T47D (cell line): ENCODE measurements around the gene APOL5.
"Not testable (repeated sequence)": the region's sequence is repeated elsewhere in the genome, so short reads cannot be mapped to it uniquely, and the experiment has no call there.

Experiments
- DNase-seq, 2 experiments: peaks; one replicate each; pipeline versions ENCODE4 v3.0.0 to v3.0.0-alpha.2; 2011 to 2012; ENCODE audit warnings: low read depth in 1 of 2, low spot score in 1 of 2
- JUND ChIP-seq: IDR thresholded peaks from 2 replicates; pipeline ENCODE4 v1.6.1; 2012; ENCODE audit warnings: low read depth
- in situ Hi-C: cut with HindIII; loops from 2 replicates; pipeline ENCODE4 v1.10.0; 2016; ENCODE audit warnings: low sequenced_read_pairs, low pct_unique_long_range_greater_than_20kb

APOL5 gene

GRCh38 chr22:35717572-35717971, at the start of gene APOL5:
Gene APOL5 (plus strand): TSS chr22:35717872. CDS start chr22:35717872, 0 bp downstream.
- no peak for TF ChIP-seq JUND
- DNase-seq, result no peak
- in situ Hi-C loops, result no loop called here

- DNase-seq, result no peak
- no peak for TF ChIP-seq JUND
- in situ Hi-C loops, result no loop called here
Observed at GRCh38 chr22:35674335-35674734, 43.3 kb upstream of the APOL5 start.

- in situ Hi-C loops, DNase-seq: not testable (repeated sequence)
Observed at GRCh38 chr22:35676065-35676464, 41.6 kb upstream of the APOL5 start.

GRCh38 chr22:35677460-35678187, 40.0 kb upstream of the APOL5 start:
- in situ Hi-C loops, result no loop called here
- DNase-seq, result no peak
- TF ChIP-seq JUND, result no peak

- DNase-seq, result no peak
- in situ Hi-C loops, result no loop called here
- TF ChIP-seq JUND, result no peak
Observed at GRCh38 chr22:35678836-35679235, 38.8 kb upstream of the APOL5 start.

- in situ Hi-C loops, DNase-seq: not testable (repeated sequence)
Observed at GRCh38 chr22:35679492-35679891, 38.2 kb upstream of the APOL5 start.

- DNase-seq, result no peak
- no peak for TF ChIP-seq JUND
- in situ Hi-C loops, result no loop called here
Observed at GRCh38 chr22:35681454-35682052, 36.1 kb upstream of the APOL5 start.

- no peak for DNase-seq
- TF ChIP-seq JUND, result no peak
- in situ Hi-C loops, result no loop called here
Observed at GRCh38 chr22:35683560-35683959, 34.1 kb upstream of the APOL5 start.

GRCh38 chr22:35684270-35684700, 33.4 kb upstream of the APOL5 start:
- DNase-seq, result no peak
- in situ Hi-C loops, result no loop called here
- no peak for TF ChIP-seq JUND

GRCh38 chr22:35684732-35685131, 32.9 kb upstream of the APOL5 start:
- in situ Hi-C loops, result no loop called here
- TF ChIP-seq JUND, result no peak
- DNase-seq, result no peak

- no peak for DNase-seq
- no peak for TF ChIP-seq JUND
- in situ Hi-C loops, result no loop called here
Observed at GRCh38 chr22:35685731-35686130, 31.9 kb upstream of the APOL5 start.

GRCh38 chr22:35686298-35686697, 31.4 kb upstream of the APOL5 start:
- DNase-seq, result no peak
- TF ChIP-seq JUND, result no peak
- in situ Hi-C loops, result no loop called here

GRCh38 chr22:35687461-35687860, 30.2 kb upstream of the APOL5 start:
- in situ Hi-C loops, result no loop called here
- DNase-seq, result no peak
- no peak for TF ChIP-seq JUND
